ENCODE results near the gene DCTN2.
"Not testable (repeated sequence)": the region's sequence is repeated elsewhere in the genome, so short reads cannot be mapped to it uniquely, and the experiment has no call there.

The DCTN2 gene

GRCh38 chr12:57513677-57514076 is 33.3 kb downstream of the DCTN2 start:
- not testable (repeated sequence) for DNase-seq

GRCh38 chr12:57513266-57513665 is 33.7 kb downstream of the DCTN2 start:
- DNase-seq: no peak

- no peak for DNase-seq
Observed at GRCh38 chr12:57512665-57513064, 34.3 kb downstream of the DCTN2 start.

- DNase-seq: no peak
Observed at GRCh38 chr12:57511588-57512325, 35.2 kb downstream of the DCTN2 start.

- DNase-seq: no peak
Observed at GRCh38 chr12:57511161-57511560, 35.8 kb downstream of the DCTN2 start.

GRCh38 chr12:57507796-57508195 is 39.2 kb downstream of the DCTN2 start:
- DNase-seq: not testable (repeated sequence)

- DNase-seq: not testable (repeated sequence)
Observed at GRCh38 chr12:57506541-57506940, 40.5 kb downstream of the DCTN2 start.

GRCh38 chr12:57502311-57502969 is 44.6 kb downstream of the DCTN2 start:
- DNase-seq: not testable (repeated sequence)

GRCh38 chr12:57500213-57500612 is 46.8 kb downstream of the DCTN2 start:
- DNase-seq: no peak

GRCh38 chr12:57498571-57498970 is 48.4 kb downstream of the DCTN2 start:
- DNase-seq: no peak

GRCh38 chr12:57498132-57498502 is 48.9 kb downstream of the DCTN2 start:
- DNase-seq: no peak

GRCh38 chr12:57497223-57498131 is 49.5 kb downstream of the DCTN2 start:
- DNase-seq: no peak

- DNase-seq: no peak
Observed at GRCh38 chr12:57496822-57497221, 50.2 kb downstream of the DCTN2 start.

- not testable (repeated sequence) for DNase-seq
Observed at GRCh38 chr12:57495051-57495701, 51.8 kb downstream of the DCTN2 start.

- peak in 1 of 2 experiments; percentile 10 for DNase-seq
Observed at GRCh38 chr12:57491393-57492280, 55.4 kb downstream of the DCTN2 start.

- no peak for DNase-seq
Observed at GRCh38 chr12:57490126-57490525, 56.9 kb downstream of the DCTN2 start.

- DNase-seq: no peak
Observed at GRCh38 chr12:57489157-57489641, 57.8 kb downstream of the DCTN2 start.

GRCh38 chr12:57488402-57489156 is 58.4 kb downstream of the DCTN2 start:
- no peak for DNase-seq

GRCh38 chr12:57487597-57488401 is 59.2 kb downstream of the DCTN2 start, which contains the start of gene MARS1:
Gene MARS1 (plus strand): TSS chr12:57488068. CDS start chr12:57488091, 23 bp downstream.
- DNase-seq: peak; percentile 95 to 98
